Hematopoietic multipotent progenitor cell treated with erythropoietin and hydrocortisone succinate and interleukin-3 and kit ligand, for 4 days (in vitro differentiated cells): ENCODE measurements around the gene CELSR1.
A peak's percentile ranks its signal among the peaks of the same experiment; 100 is the strongest.

Source experiments
- DNase-seq: peaks from one replicate; pipeline ENCODE4 v3.0.0-alpha.2; 2015

CELSR1 gene

DNA sequence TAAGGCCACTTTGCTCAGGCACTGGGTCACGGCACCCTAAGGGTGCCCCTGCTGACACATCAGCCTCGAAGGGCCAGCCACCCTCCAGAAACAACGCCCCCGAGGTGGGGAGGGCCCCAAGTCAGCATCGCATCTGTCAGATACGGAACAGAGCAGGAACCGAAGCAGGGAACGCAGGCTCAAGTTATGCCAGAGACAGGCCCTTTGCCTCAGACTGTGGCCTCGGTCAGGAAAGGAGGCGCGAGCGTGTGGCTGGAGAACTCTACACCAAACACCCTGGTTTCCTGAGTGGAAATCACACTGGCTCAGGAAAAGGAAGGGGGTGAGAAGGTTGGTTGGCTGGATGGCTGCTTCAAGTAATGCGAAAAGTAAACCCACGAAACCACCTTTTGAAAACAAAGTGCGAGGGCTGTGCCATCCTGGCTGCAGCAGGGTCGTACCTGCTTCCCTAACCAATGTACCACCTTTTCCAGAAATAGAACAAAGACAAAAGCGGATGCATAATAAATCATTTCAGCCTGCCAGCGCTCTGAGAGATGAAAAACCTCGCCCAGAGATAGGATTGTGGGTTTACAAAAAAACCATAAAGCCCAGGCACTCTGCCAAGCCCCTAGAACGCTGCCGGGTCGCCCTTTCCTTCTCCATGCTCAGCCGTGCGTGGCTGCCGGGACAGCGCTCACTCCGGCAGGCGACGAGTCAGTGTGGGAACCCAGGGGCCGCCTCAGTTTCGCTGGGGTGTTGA is 163.3 kb downstream of the CELSR1 start:
- DNase-seq = peak; percentile 90

- DNase-seq = no peak
These were observed 164.3 kb downstream of the CELSR1 start for GRCh38 chr22:46373159-46373558.

GRCh38 chr22:46372686-46373085 is 164.7 kb downstream of the CELSR1 start:
- DNase-seq = no peak

GRCh38 chr22:46371623-46372226 is 165.7 kb downstream of the CELSR1 start:
- no peak for DNase-seq

- DNase-seq = no peak
These were observed 166.7 kb downstream of the CELSR1 start for GRCh38 chr22:46370584-46371291.

GRCh38 chr22:46369716-46370583 is 167.5 kb downstream of the CELSR1 start:
- no peak for DNase-seq

GRCh38 chr22:46368871-46369715 is 168.3 kb downstream of the CELSR1 start:
- no peak for DNase-seq

DNA sequence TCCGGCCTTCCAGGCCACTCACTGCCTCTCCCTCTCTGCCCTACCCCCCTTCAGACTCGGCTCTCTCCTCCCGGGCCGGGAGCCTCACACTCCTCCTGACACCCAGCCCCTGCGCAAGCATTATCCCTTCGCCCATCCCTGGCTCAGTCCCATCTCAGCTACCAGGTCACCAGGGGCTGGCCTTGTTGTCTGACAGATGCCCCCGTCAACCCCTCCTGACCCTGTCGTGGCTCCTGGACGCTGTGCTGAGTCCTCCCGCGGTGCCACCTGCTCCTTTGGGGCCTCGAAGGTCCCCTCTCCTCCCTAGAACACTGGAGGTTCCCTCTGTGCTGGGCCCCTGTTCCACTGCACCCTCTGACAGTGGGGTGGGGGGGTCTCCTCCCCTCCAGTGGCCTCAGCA is 169.0 kb downstream of the CELSR1 start:
- DNase-seq = no peak

- DNase-seq = peak; percentile 80
These were observed 169.7 kb downstream of the CELSR1 start for GRCh38 chr22:46367707-46368191.

GRCh38 chr22:46366801-46367706 is 170.4 kb downstream of the CELSR1 start:
- no peak for DNase-seq

- no peak for DNase-seq
These were observed 171.1 kb downstream of the CELSR1 start for GRCh38 chr22:46366327-46366731.

DNA sequence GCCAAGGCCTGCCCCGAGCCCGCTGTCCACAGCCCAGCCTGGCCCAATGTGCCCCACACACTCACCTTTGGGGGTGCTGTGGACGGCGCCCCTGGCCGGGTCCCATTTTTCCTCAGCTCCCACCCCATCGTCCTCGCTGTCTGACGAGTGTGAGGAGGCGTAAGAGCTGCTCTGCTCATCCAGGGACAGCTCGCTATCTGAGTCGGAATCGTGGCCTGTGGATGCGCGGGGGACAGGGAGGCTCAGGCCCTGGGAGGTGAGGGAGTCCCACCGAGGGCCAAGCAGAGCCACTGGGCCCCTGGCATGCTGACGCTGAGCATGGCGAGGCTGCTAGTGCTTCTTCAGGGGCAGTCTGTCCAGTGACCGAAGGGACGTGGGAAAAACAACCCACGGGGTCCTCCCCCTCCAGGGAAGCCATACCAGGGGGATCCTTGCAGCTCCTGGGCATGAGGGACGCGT is 172.2 kb downstream of the CELSR1 start:
- no peak for DNase-seq

DNA sequence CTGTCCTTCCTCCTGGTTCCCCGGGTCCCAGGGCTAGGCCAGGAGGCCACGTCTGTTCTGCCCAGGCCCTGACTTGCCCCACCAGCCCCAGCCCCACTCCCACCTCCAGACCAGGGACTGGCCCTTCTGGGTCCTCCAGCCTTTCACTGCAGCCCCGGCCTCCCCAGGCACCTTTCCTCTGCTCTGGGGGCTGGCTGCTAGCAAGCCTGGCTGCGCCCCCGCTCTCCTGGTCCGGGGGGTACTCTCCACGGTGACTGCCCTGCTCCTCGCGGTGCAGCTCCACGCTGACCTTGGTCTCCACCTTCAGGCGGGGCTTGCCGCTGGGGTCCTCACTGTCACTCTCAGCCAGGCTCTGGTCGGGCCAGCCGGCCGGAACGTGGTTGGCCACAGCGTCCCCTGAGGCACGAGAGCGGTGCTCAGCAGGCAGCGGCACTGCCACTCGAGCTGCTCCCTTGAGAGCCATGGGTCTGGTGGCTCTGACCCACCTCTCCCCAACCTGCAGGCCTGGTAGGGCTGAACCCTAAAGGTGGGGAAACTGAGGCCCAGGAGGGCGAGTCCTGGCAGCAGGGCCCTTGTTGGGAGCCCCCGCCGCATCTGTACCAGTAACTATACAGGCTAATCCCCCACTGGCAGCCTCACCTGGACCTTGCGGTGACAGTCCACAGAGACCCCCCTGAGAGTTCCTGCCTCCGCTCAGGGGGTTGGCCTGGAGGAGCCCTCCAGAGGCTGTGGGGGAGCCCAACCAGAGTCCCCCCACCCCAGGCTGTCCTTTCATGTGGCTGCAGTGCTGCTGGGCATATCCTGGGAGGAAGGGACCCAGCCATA is 172.9 kb downstream of the CELSR1 start:
- DNase-seq = no peak

GRCh38 chr22:46363611-46364321 is 173.7 kb downstream of the CELSR1 start:
- DNase-seq = no peak

- DNase-seq = no peak
These were observed 174.4 kb downstream of the CELSR1 start for GRCh38 chr22:46362934-46363515.

GRCh38 chr22:46362203-46362933 is 175.1 kb downstream of the CELSR1 start:
- no peak for DNase-seq

DNA sequence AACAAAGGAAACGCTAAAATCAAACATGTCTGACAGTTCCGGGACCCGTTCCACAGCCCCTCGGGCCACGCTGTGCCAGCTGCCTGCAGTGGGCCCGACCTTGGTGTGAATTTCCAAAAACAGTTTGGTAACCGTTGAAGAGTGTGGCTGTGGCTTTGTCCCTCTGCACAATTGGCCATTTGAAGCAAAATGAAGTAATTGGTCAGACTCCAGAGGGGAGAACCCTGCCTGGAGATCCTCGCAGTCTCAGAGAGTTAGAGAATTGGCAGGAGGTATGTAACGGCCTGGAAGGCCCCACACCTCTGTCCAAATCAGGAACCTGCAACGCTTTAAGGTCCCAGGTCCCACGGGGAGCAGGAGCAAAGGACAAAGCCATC is 175.6 kb downstream of the CELSR1 start:
- DNase-seq = no peak

DNA sequence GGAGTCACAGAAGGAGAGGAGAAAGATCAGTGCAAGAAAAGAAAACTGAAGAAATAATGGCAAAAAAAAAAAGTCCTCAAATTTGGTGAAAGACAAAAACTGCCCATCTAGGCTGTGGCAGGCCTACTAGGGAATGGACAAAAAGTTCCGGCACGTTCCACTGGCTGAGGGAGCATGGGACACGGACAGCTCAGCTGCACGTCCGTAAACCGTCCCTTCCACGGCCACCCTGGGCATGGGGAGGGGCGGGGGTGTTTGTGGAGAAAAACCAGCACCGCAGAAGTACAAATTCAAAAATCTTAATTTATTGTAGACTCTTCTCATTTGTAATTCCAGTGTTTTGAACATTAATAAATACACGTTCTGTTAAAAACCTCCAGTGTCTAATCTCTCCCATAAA is 176.5 kb downstream of the CELSR1 start:
- DNase-seq = no peak
